Measurements from ENCODE around the gene HEPH.
"Not testable (repeated sequence)": the region's sequence is repeated elsewhere in the genome, so short reads cannot be mapped to it uniquely, and the experiment has no call there.

HEPH gene

GRCh38 chrX:66203114-66203513 lies 39.1 kb downstream of the HEPH start:
- DNase-seq (ENCODE audit: low read depth) = no peak

- DNase-seq (ENCODE audit: low read depth) = no peak
Measured at GRCh38 chrX:66221856-66222255, 57.8 kb downstream of the HEPH start.

- DNase-seq (ENCODE audit: low read depth) = no peak
Measured at GRCh38 chrX:66232296-66232695, 68.2 kb downstream of the HEPH start.

- no peak for DNase-seq (ENCODE audit: low read depth)
Measured at GRCh38 chrX:66233209-66233608, 69.2 kb downstream of the HEPH start.

GRCh38 chrX:66233904-66234303 lies 69.9 kb downstream of the HEPH start:
- DNase-seq (ENCODE audit: low read depth) = not testable (repeated sequence)

- DNase-seq (ENCODE audit: low read depth) = no peak
Measured at GRCh38 chrX:66255359-66255967, 91.4 kb downstream of the HEPH start.

- no peak for DNase-seq (ENCODE audit: low read depth)
Measured at GRCh38 chrX:66262807-66263206, 98.8 kb downstream of the HEPH start.
